NK-92 (cell line): ENCODE data around the gene RPUSD1.
"Not testable (repeated sequence)": the region's sequence is repeated elsewhere in the genome, so short reads cannot be mapped to it uniquely, and the experiment has no call there.

Experiments used
- DNase-seq: peaks from one replicate; lab custom pipeline; 2025; ENCODE audit not compliant: unreplicated experiment; lab: John Stamatoyannopoulos, UW

RPUSD1 gene

DNA sequence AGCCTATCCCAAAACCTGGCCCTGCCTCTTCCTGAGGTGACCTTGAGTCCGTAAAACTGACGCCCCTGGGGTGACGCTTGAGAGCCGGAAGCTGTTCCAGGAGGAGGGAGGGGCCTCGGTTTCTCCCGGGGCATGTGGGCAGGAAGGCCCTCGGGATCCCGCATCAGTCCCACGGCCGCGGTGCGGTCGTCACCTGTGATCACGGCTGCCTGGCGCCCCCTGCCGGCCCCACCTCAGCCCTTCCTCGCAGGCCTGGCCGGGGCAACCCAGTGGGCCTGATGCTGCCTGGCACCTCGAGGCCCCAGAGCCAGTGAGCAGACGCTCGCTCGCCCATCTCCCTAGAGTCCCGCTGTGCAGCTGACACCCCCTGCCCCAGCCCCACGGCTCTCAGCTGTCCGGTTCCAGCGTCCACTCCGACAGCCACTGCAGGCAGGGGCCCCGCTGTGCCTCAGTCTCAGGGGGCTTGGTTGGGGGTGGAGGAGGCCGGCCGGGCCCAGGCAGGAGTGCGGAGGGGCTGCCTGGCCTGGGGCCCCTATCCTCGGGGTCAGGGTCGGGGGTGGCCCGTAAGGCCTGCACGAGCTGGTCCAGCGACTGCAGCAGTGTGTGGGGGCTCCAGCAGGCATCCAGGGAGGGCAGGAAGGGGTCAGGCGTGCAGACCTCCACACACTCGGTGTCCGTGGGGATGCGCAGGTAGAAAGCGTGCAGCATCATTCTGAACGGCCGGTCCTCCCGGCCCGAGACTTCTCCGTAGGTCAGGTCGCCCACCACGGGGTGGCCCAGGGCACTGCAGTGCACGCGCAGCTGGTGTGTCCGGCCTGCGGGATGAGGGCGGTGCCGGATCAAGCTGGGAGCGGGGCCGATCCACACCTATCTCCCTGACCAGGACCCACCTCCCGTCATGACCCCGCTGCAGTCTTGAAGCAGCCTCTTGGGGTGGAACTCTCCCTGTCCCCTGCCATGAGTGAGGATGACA, 2.3 kb downstream of the RPUSD1 start:
- DNase-seq, result no peak

GRCh38 chr16:784431-784830, 3.8 kb downstream of the RPUSD1 start:
- DNase-seq, result no peak

GRCh38 chr16:783404-784161, 4.6 kb downstream of the RPUSD1 start:
- no peak for DNase-seq

- no peak for DNase-seq
These were observed 5.3 kb downstream of the RPUSD1 start for GRCh38 chr16:782766-783403.

GRCh38 chr16:782258-782657, 5.9 kb downstream of the RPUSD1 start:
- no peak for DNase-seq

DNA sequence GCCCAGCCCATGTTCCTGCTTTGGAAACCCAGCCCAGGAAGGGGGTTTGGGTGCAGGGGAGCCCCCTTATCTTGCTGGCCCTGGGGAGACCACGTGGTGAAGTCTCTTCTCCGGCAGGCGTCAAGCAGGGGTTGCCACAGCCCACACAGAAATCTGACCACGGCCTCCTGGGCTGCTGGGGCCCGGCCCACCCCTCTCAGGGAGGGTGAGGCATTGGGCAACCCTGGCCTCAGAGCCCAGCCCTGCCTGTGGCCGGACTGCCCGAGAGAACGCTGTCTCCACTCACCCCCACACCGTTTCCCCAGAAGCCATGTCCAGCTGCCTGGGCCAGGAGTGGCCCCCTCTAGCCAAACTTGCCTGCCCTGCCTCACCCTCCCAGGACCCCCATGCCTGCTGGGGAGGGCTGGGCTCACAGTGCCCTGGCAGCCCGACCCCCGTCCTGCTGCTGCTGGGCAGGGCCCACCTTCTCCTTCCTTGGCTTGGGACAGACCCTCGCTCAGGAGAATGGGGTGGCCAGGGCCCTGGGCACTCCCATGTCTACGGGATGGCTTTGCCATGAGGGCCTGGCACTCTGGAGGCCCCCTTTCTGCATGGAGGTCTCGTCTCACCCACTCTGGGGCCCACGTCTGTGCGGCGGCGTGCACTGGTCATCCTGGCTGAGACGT, 6.7 kb downstream of the RPUSD1 start:
- no peak for DNase-seq

DNA sequence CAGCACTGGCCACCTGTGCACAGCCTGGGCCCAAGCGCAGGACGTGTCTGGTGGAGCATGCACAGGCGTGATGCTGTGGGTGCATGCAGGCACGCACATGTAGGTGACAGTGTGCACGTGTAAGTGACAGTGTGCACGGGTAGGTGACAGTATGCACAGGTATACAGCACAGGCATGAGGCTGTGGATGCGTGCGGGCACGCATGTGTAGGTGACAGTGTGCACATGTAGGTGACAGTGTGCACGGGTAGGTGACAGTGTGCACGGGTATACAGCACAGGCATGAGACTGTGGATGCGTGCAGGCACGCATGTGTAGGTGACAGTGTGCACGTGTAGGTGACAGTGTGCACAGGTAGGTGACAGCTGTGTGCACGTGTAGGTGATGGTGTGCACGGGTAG, 7.9 kb downstream of the RPUSD1 start:
- DNase-seq, result no peak

DNA sequence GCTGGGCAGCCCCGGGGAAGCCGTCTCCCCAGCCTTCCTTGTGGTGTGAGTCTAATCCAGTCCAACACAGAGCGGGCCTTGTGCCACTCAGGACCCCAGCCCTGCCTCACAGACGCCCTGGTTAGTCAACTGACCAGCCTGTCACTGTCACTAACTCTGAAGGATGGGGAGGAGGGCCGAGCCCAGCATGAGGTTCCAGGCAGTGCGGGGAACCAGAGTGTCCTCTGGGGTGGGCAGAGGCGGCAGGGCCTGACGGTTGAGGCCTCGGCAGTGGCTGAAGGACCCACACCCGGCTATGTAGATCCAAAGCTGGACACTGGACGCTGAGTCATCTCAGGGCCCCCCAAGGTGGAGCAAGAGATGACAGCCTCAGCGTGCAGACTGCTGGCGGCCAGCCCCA, 8.6 kb downstream of the RPUSD1 start:
- DNase-seq, result no peak

- DNase-seq, result no peak
These were observed 9.2 kb downstream of the RPUSD1 start for GRCh38 chr16:778909-779527.

GRCh38 chr16:778447-778846, 9.7 kb downstream of the RPUSD1 start:
- no peak for DNase-seq

- DNase-seq, result no peak
These were observed 10.4 kb downstream of the RPUSD1 start for GRCh38 chr16:777826-778225.

DNA sequence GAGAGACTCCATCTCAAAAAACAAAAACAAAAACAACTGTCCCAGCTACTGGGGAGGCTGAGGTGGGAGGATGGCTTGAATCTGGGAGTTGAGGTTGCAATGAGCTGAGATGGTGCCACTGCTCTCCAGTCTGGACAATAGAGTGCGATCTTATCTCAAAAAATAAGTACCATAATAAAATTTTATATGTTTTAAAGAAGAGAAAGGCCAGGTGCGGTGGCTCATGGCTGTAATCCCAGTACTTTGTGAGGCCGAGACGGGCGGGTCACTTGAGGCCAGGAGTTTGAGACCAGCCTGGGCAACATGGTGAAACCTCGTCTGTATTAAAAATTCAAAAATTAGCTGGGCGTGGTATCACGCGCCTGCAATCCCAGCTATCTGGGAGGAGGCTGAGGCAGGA, 11.4 kb downstream of the RPUSD1 start:
- no peak for DNase-seq

- DNase-seq, result not testable (repeated sequence)
These were observed 11.9 kb downstream of the RPUSD1 start for GRCh38 chr16:776298-776697.

GRCh38 chr16:775236-775796, 12.9 kb downstream of the RPUSD1 start:
- DNase-seq, result no peak

GRCh38 chr16:774086-775001, 13.8 kb downstream of the RPUSD1 start:
- DNase-seq, result no peak

GRCh38 chr16:772959-773358, 15.2 kb downstream of the RPUSD1 start:
- no peak for DNase-seq

- DNase-seq, result no peak
These were observed 17.8 kb downstream of the RPUSD1 start for GRCh38 chr16:770411-770810.

DNA sequence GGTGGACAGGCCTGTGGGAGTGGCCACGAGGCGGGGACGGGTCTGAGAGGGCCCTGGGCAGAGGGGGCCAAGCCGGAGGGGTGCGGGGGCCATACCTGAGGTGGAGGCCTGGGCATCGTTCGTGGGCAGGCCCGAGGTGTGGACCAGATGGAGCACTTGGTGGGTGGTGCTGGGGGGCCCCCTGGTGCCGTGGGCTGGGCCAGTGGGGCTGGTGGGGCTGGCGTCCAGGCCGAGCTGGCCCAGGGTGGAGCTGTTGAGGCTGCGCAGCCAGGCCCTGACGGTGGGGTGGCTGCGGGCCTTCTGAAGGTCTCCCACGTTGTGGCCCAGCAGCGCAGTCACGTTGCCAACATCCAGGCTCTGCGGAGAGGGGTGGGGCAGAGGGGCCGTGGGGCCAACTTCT, 18.2 kb downstream of the RPUSD1 start:
- DNase-seq, result no peak

DNA sequence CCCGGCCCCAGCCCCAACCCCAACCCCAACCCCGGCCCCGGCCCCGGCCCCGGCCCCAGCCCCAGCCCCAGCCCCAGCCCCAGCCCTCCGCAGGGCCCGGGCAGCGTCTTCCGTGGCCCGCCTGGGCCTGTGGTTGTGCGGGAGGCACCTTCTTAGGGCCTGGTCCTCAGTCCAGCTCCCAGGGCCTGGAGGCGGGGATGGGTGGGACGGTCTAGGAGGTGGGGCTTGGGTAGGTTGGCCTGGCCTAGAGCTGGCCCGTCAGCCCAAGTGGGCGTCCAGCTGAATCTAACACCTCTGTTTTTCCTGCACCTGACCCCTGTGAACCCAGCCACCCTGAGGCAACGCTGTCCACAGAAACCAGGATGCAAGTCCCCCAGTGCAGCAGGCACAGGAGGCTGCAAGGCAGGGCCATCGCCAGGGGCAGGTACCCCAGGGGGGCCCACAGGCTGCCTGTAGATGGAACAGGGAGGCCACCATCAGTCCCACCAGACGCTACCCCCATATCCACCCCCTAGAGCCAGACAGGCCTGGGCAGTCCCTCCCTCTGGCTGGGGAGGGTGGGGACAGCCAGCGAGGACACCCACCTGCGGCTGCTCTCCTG, 18.9 kb downstream of the RPUSD1 start:
- DNase-seq, result no peak
